HEK293 (cell line): ENCODE results near the gene MLN.

ENCODE experiments used
- CTCF ChIA-PET: fragments of 350-600 bp; formaldehyde crosslinking; extraction: SDS; loops from one replicate; lab custom pipeline; 2021; ENCODE audit warnings: antibody characterized with exemption; lab: Yijun Ruan, JAX
- POLR2A ChIA-PET: fragments of 300-600 bp; formaldehyde crosslinking; extraction: SDS; loops from one replicate; lab custom pipeline; 2020; ENCODE audit warnings: antibody characterized with exemption, inconsistent platforms; lab: Yijun Ruan, JAX
- H3K27ac ChIP-seq: fragments of 200-500 bp; sonication (Bioruptor generic); 2 replicates; pipeline ENCODE4 v1.5.1; 2014; ENCODE audit warnings: low read depth, low read length, control low read depth, inconsistent platforms; ENCODE audit errors: extremely low read depth
- H3K36me3 ChIP-seq, 2 experiments: fragments of 200-500 bp in 1 of 2; sonication (Bioruptor generic) in 1 of 2; 1 replicate in 1 of 2; 2 replicates in 1 of 2; pipeline ENCODE4 v1.5.1; 2014 to 2017; ENCODE audit warnings: inconsistent platforms in 2 of 2, low read length in 2 of 2; ENCODE audit not compliant: control insufficient read depth in 2 of 2, insufficient read depth in 1 of 2
- H3K4me1 ChIP-seq: fragments of 200-500 bp; sonication (Bioruptor generic); 2 replicates; pipeline ENCODE4 v1.5.1; 2014; ENCODE audit warnings: mild to moderate bottlenecking, low read length, inconsistent platforms; ENCODE audit not compliant: control insufficient read depth, insufficient read depth
- H3K4me3 ChIP-seq: 2 replicates; pipeline ENCODE4 v1.5.1; 2011; ENCODE audit warnings: low read depth, mild to moderate bottlenecking, control low read depth, low read length, moderate library complexity
- H3K9me3 ChIP-seq: fragments of 200-500 bp; sonication (Bioruptor generic); 2 replicates; pipeline ENCODE4 v1.5.1; 2014; ENCODE audit warnings: low read depth, low read length, inconsistent platforms; ENCODE audit not compliant: control insufficient read depth, insufficient read depth
- AEBP2 ChIP-seq: fragments of 450-650 bp; formaldehyde crosslinking; IDR thresholded peaks from 2 replicates; pipeline ENCODE4 v1.5.1; 2016; ENCODE audit warnings: missing biosample characterization, missing genetic modification characterization, borderline replicate concordance
- CTCF ChIP-seq: fragments of 450-650 bp; formaldehyde crosslinking; IDR thresholded peaks from 2 replicates; pipeline ENCODE4 v1.5.1; 2016; ENCODE audit warnings: missing biosample characterization, missing genetic modification characterization
- GLIS2 ChIP-seq: fragments of 450-650 bp; formaldehyde crosslinking; IDR thresholded peaks from 2 replicates; pipeline ENCODE4 v1.5.1; 2016; ENCODE audit warnings: missing biosample characterization, missing genetic modification characterization
- PATZ1 ChIP-seq: fragments of 450-650 bp; formaldehyde crosslinking; IDR thresholded peaks from 2 replicates; pipeline ENCODE4 v1.5.1; 2016; ENCODE audit warnings: missing biosample characterization, missing genetic modification characterization
- SP7 ChIP-seq: fragments of 450-650 bp; formaldehyde crosslinking; IDR thresholded peaks from 2 replicates; pipeline ENCODE4 v1.5.1; 2016; ENCODE audit warnings: missing biosample characterization, missing genetic modification characterization
- YY1 ChIP-seq: fragments of 450-650 bp; formaldehyde crosslinking; IDR thresholded peaks from 2 replicates; pipeline ENCODE4 v1.5.1; 2018; ENCODE audit warnings: missing biosample characterization, missing genetic modification characterization
- ZBTB26 ChIP-seq: fragments of 450-650 bp; formaldehyde crosslinking; optimal IDR thresholded peaks from 2 replicates; pipeline ENCODE3; 2016; ENCODE audit warnings: missing biosample characterization, mild to moderate bottlenecking, missing genetic modification characterization
- ZBTB49 ChIP-seq: fragments of 450-650 bp; formaldehyde crosslinking; IDR thresholded peaks from 2 replicates; pipeline ENCODE4 v1.5.1; 2016; ENCODE audit warnings: missing biosample characterization, missing genetic modification characterization, low read depth
- ZBTB8A ChIP-seq: fragments of 450-650 bp; formaldehyde crosslinking; IDR thresholded peaks from 2 replicates; pipeline ENCODE4 v1.5.1; 2016; ENCODE audit warnings: missing biosample characterization, missing genetic modification characterization
- ZNF2 ChIP-seq: fragments of 450-650 bp; formaldehyde crosslinking; IDR thresholded peaks from 2 replicates; pipeline ENCODE4 v1.5.1; 2016; ENCODE audit warnings: missing biosample characterization, missing genetic modification characterization
- ZNF26 ChIP-seq: fragments of 450-650 bp; formaldehyde crosslinking; IDR thresholded peaks from 2 replicates; pipeline ENCODE4 v1.5.1; 2016; ENCODE audit warnings: missing biosample characterization, missing genetic modification characterization
- ZNF335 ChIP-seq: fragments of 450-650 bp; formaldehyde crosslinking; conservative IDR thresholded peaks from 2 replicates; pipeline ENCODE4 v1.5.1; 2016; ENCODE audit warnings: missing biosample characterization, missing genetic modification characterization
- ZNF366 ChIP-seq: fragments of 450-650 bp; formaldehyde crosslinking; conservative IDR thresholded peaks from 2 replicates; pipeline ENCODE4 v1.5.1; 2016; ENCODE audit warnings: missing biosample characterization, missing genetic modification characterization
- ZNF521 ChIP-seq: fragments of 450-650 bp; formaldehyde crosslinking; IDR thresholded peaks from 2 replicates; pipeline ENCODE4 v1.5.1; 2017; ENCODE audit warnings: missing biosample characterization, mild to moderate bottlenecking, missing genetic modification characterization
- ZNF558 ChIP-seq: fragments of 450-650 bp; formaldehyde crosslinking; IDR thresholded peaks from 2 replicates; pipeline ENCODE4 v1.5.1; 2016; ENCODE audit warnings: missing biosample characterization, missing genetic modification characterization
- ZNF76 ChIP-seq: fragments of 450-650 bp; formaldehyde crosslinking; IDR thresholded peaks from 2 replicates; pipeline ENCODE4; 2016; ENCODE audit warnings: low read depth, missing biosample characterization, missing genetic modification characterization, borderline replicate concordance
- ZNF837 ChIP-seq: fragments of 450-650 bp; formaldehyde crosslinking; IDR thresholded peaks from 2 replicates; pipeline ENCODE4 v1.5.1; 2016; ENCODE audit warnings: missing biosample characterization, missing genetic modification characterization
- ZSCAN16 ChIP-seq: fragments of 450-650 bp; formaldehyde crosslinking; IDR thresholded peaks from 2 replicates; pipeline ENCODE4 v1.5.1; 2016; ENCODE audit warnings: missing biosample characterization, missing genetic modification characterization
- ZXDB ChIP-seq: fragments of 450-650 bp; formaldehyde crosslinking; IDR thresholded peaks from 2 replicates; pipeline ENCODE4 v1.5.1; 2016; ENCODE audit warnings: missing biosample characterization, missing genetic modification characterization

The MLN gene

DNA sequence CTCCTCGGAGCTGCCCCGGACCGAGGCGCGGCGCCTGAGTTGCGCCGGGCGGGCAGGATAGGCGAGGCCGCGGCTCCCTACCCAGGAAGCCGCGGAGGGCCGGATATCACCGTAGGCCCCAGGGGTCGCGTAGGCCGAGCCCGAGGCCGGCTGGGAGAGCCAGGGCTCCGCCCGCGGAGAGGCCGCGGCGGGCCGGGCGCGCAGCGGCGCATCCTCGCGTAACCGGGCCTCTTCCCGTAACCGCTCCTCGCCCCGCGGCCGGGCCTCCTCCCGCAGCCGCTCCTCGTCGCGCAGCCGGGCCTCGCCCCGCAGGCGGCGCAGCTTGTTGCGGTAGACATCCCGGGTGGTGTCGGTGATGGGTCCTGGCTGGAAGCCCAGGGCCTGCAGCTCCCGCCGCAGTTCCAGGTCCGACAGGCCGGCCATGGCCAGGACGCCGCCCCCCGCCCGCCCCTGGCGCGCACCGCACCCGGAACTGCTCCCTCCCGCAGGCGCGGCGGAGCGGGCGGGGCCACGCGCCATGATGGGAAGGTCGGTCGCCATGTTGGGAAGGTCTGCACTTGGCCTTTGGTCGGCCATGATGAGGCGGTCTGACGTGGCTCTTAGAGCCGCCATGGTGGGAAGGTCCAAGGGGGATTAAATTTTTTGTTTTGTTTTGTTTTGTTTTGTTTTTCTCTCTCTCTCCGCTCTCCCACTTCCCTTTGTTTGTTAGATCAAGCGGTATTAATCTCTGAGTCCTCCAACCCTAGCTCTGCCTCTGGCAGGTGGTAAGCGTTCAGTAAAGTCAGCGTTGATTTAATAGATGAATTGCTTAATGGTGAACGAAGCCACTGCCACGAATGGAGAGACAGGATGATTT is 14.9 kb downstream of the MLN start, which contains the start of gene LEMD2 (continued):
- TF ChIP-seq ZBTB49 (tag by site-specific recombination): no peak
- TF ChIP-seq YY1 (tag by site-specific recombination): peak; percentile 100
- no peak for TF ChIP-seq ZNF26 (tag by site-specific recombination)
- TF ChIP-seq ZNF76 (tag by site-specific recombination): peak; percentile 92
- TF ChIP-seq CTCF: no peak
- peak; percentile 77 for TF ChIP-seq ZNF2 (tag by site-specific recombination)
- TF ChIP-seq ZBTB8A (tag by site-specific recombination): peak; percentile 62; the same call in 1 of the 2 replicates
- no peak for TF ChIP-seq ZNF521 (tag by site-specific recombination)
- TF ChIP-seq ZNF558: peak; percentile 34; the same call in 1 of the 2 replicates
- TF ChIP-seq SP7 (tag by site-specific recombination): peak; percentile 72

DNA sequence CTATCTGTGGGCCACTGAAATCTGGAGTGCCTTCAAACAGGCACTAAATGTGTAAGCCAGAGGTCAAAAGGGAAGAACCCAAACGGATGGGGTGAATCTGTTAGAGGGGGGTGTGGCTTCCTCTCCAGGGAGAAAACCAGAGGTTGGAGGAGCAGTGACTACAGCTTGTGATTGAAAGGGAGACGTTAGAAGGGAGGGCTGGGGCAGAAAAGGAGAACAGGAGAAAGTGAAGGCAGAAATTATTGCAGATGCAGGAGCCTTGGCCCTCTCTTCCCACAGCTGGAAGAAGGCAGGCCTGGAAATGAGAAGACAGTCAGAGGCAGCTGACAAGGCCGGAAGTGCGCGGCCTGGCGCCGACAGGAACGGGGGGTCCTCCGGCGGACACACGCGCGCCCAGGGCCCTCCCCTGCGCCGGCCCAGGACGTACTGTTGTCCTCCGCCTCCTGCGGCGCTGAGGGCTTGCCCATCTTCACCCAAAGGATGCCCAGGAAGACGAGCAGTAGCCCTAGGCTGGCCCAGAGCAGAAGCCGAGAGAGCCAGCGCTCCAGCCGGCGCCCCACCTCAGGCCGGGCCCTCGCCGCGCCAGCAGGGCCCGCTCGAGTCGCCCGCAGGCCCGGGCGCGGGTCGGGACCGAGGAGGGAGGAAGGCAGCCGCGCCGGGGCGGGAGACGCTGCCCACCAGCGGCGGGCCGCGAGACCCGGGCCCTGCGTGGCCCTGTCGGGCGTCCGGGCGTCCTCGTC is 15.7 kb downstream of the MLN start:
- Histone ChIP-seq H3K9me3 (no peaks in the 10 kb centered on the region), H3K36me3 (peaks cover 0 to 33% of the 10 kb centered on the region in 2 experiments; a peak in 1 of 3 replicates), H3K27ac (peak overlapping the region; percentile 93), H3K4me3 (peak overlapping the region; percentile 67), H3K4me1 (peaks cover 9% of the 10 kb centered on the region)
- POLR2A ChIA-PET: interaction anchor here (0.6 to 1.9 kb wide), 11 partner anchors 11 to 357 kb away, joined by 3 to 11 read pairs (median 4); partner anchors contain the start of gene UQCC2
- CTCF ChIA-PET: interaction anchor here (0.6 to 3.3 kb wide), 9 partner anchors 9 to 239 kb away, joined by 3 to 24 read pairs (median 5); no protein-coding TSS in a partner anchor
- TF ChIP-seq ZXDB (tag by site-specific recombination) (peak; percentile 58), ZNF837 (tag by site-specific recombination) (no peak), ZNF366 (tag by site-specific recombination) (peak; percentile 72), GLIS2 (tag by site-specific recombination) (peak; percentile 99), ZNF335 (tag by site-specific recombination) (peak; percentile 93), AEBP2 (no peak), PATZ1 (peak; percentile 86), ZSCAN16 (no peak), ZBTB26 (tag by site-specific recombination) (peak; percentile 82)
